IgD-negative memory B cell (primary cell): ENCODE measurements around the gene GABBR2. TPM values are rescaled to one million over a fixed set of nuclear protein-coding genes. Genes with fewer than 3 reads are reported as not detected.

Experiments used
- H3K27ac Mint-ChIP-seq, 3 donors: one replicate each; pipeline ENCODE4 v1.8.0; 2020 to 2022; ENCODE audit warnings: mild to moderate bottlenecking in 3 of 3, mixed read lengths in 3 of 3, moderate library complexity in 1 of 3
- H3K27me3 Mint-ChIP-seq: one replicate; pipeline ENCODE4 v1.8.0; 2021; ENCODE audit warnings: mixed read lengths
- H3K36me3 Mint-ChIP-seq: one replicate; pipeline ENCODE4 v1.8.0; 2020; ENCODE audit warnings: mild to moderate bottlenecking, mixed read lengths
- H3K4me1 Mint-ChIP-seq, 3 donors: one replicate each; pipeline ENCODE4 v1.8.0; 2020 to 2022; ENCODE audit warnings: mixed read lengths in 3 of 3, mild to moderate bottlenecking in 1 of 3
- H3K4me3 Mint-ChIP-seq, 4 donors: one replicate each; pipeline ENCODE4 v1.8.0; 2020 to 2022; ENCODE audit warnings: mild to moderate bottlenecking in 4 of 4, mixed read lengths in 4 of 4, moderate library complexity in 3 of 4
- H3K9me3 Mint-ChIP-seq, 3 donors: one replicate each; pipeline ENCODE4 v1.8.0; 2020 to 2021; ENCODE audit warnings: mixed read lengths in 3 of 3, mild to moderate bottlenecking in 1 of 3
- polyA plus RNA-seq: library from polyadenylated mRNA; unstranded; fragments of 300-500 nt; fragmentation: Illumina TruSeq; gene quantifications from one replicate; pipeline ENCODE4 v1.2.3, GENCODE V29; 2021

The GABBR2 gene
- polyA plus RNA-seq, 1 donor from 2014 or later: not detected

- H3K4me3 Mint-ChIP-seq: peak overlapping the region in 1 of 4 donors; percentile 48
- no peak overlapping the region for H3K27ac Mint-ChIP-seq
- H3K4me1 Mint-ChIP-seq: no peaks in the 10 kb centered on the region
- no peaks in the 10 kb centered on the region for H3K9me3 Mint-ChIP-seq
- H3K27me3 Mint-ChIP-seq: peaks cover 3% of the 10 kb centered on the region
- H3K36me3 Mint-ChIP-seq: no peaks in the 10 kb centered on the region
Observed at GRCh38 chr9:98558575-98558974, 150.2 kb downstream of the GABBR2 start.

DNA sequence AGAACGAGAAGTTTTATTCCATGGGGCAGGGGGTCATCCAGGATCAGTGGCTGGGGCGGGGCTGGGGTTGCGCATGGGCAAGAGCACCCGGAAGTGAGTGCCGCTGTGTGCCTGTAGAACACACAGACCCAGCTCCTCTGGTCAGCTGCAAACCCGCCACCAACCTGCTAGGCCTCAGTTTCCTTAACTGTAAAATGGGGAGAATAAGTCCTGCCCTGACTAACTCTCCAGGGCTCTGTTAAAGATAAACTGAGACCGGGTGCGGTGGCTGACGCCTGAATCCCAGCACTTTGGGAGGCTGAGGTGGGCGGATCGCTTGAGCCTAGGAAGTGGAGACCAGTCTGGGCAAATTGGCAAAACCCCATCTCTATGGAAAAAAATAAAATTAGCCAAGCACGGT lies 152.2 kb downstream of the GABBR2 start:
- Mint-ChIP-seq H3K9me3 (no peaks in the 10 kb centered on the region), H3K4me1 (no peaks in the 10 kb centered on the region), H3K27me3 (peaks cover 6% of the 10 kb centered on the region), H3K36me3 (no peaks in the 10 kb centered on the region), H3K4me3 (no peak overlapping the region), H3K27ac (no peak overlapping the region)

DNA sequence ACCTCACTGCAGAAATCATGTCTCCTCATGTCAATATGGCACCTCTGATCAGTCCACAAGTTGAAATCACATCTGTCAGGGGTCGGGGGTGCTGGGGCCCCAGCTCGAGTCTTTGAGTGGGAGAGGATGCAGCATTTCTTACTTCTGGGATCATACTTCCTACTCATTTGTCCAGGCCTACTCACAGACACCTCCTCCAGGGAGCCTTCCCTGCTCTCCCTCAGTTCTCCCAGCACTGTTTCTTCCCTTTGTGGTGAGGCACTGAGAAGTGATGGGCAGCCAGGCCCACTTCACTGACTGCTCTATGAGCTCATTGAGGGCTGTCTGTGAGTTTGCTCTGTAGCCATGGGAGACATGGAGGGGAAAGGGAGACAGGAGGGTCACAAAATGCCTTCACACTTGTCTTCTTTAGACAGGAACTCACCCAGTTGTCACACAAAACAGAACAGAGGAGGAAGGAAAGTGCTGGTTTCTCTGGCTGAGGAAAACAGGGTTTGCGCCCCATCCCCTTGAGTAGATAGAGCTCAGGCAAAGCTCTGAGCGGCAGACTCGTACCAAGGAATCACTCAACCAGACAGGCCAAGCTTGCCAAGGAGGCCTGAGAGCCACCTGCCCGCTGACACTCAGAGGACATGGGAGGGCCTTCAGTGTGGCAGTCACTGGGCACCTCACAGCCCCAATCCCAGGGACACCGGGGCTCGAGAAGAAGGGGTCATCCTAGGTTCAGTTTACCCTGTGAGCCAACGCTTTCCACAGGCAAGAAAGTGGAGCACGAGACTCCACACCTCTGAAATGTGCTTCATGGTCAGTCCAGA lies 152.9 kb downstream of the GABBR2 start:
- peaks cover 6% of the 10 kb centered on the region for H3K27me3 Mint-ChIP-seq
- H3K27ac Mint-ChIP-seq: peak overlapping the region in 1 of 3 donors; percentile 50
- no peaks in the 10 kb centered on the region for H3K9me3 Mint-ChIP-seq
- H3K4me1 Mint-ChIP-seq: no peaks in the 10 kb centered on the region
- peak overlapping the region in 1 of 4 donors; percentile 15 for H3K4me3 Mint-ChIP-seq
- no peaks in the 10 kb centered on the region for H3K36me3 Mint-ChIP-seq

GRCh38 chr9:98554752-98555151 lies 154.0 kb downstream of the GABBR2 start:
- no peak overlapping the region for H3K4me3 Mint-ChIP-seq

DNA sequence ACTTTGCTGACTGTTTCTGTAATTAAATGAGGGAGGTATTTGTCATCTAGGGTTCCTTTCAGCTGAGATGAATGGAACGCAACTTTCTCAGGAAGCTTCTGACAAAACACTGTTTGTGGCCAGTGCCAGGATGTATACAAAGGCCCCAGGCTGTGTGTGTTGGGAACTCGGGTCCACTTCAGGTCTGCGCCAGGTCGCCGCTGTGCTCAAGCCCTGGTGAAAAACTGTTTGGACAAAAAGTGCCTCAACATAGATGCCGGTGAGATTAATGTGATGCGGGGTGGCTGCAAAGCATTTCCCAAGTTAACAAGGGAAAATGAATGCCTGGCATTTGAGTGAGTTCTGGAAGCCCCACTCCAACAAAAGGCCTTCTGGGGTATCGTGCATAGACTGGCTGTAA lies 156.4 kb downstream of the GABBR2 start:
- no peak overlapping the region for H3K4me3 Mint-ChIP-seq
- H3K27ac Mint-ChIP-seq: no peak overlapping the region
- H3K27me3 Mint-ChIP-seq: peaks cover 9% of the 10 kb centered on the region
- H3K4me1 Mint-ChIP-seq: no peaks in the 10 kb centered on the region
- H3K9me3 Mint-ChIP-seq: no peaks in the 10 kb centered on the region
- H3K36me3 Mint-ChIP-seq: no peaks in the 10 kb centered on the region

More at GRCh38 chr9:98554752-98555151, 154.0 kb downstream of the GABBR2 start:
- Mint-ChIP-seq H3K36me3 (no peaks in the 10 kb centered on the region), H3K27ac (no peak overlapping the region), H3K4me1 (no peaks in the 10 kb centered on the region), H3K9me3 (no peaks in the 10 kb centered on the region), H3K27me3 (peaks cover 9% of the 10 kb centered on the region)

DNA sequence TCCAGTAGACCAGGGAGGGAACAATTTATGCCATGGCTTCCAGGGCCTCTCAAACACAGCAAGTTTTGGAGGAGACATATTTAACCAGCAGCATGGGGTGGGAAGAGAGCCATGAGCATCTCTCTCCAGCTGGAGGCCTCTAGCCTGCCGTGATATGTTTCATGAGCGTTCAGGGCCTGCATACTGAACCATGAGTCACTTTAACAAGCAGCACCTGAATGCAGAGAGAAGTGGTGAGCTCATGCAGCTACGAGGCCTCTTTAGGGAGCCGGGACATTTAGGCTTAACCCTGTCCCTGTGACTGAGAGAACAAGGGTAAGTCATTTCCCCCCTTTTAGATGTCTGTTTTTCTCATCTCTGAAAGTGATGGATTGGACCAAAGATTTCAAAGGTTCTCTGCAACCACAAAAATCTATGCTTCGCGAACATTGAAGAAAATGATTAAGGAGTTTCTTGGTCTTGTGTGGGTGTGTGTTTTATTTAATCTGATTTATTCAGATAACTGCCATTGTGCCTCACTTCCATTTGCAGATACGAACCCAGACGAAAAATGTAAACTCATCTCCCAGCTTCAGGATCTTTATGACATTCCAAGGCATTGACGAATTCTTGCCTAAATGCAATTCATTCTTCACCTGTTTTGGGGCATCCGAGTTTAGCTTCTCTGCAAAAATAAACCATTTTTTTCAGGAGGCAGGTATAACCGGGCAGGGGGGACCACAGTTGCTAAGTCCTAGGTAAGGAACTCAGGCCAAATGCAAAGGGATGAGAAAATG lies 157.0 kb downstream of the GABBR2 start:
- Mint-ChIP-seq H3K27me3 (peaks cover 9% of the 10 kb centered on the region), H3K4me1 (no peaks in the 10 kb centered on the region), H3K27ac (no peak overlapping the region), H3K9me3 (no peaks in the 10 kb centered on the region), H3K4me3 (no peak overlapping the region), H3K36me3 (no peaks in the 10 kb centered on the region)

DNA sequence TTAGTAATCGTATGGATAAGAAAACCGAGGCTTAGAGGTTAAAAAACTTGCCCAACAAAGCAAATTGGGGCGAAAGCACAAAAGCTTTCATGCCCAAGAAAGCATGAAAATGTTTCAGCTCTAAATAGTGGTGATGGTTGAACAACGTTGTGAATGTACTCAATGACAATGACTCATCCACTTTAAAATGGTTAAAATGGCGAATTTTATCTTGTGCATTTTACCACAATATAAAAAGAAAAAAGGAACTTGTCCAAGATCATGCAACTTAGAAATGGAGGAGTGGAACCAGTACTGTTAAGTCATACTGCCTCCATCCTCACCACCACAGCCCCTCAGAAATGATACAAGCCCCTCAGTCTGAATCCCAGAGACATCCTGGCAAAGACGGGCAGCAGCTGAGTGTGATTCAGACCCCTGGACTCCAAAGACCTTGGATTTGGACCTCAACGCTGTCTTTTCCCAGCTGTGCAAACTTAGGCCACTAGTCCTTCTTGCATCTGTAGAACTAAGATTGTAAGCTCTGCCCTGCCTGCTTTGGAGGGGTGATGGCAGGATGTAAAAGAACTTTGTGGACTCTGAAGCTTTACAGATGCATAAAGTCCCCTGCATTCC lies 158.4 kb downstream of the GABBR2 start:
- Mint-ChIP-seq H3K9me3 (no peaks in the 10 kb centered on the region), H3K4me3 (no peak overlapping the region), H3K4me1 (no peaks in the 10 kb centered on the region), H3K27me3 (peaks cover 9% of the 10 kb centered on the region), H3K27ac (no peak overlapping the region), H3K36me3 (peaks cover 2% of the 10 kb centered on the region)

DNA sequence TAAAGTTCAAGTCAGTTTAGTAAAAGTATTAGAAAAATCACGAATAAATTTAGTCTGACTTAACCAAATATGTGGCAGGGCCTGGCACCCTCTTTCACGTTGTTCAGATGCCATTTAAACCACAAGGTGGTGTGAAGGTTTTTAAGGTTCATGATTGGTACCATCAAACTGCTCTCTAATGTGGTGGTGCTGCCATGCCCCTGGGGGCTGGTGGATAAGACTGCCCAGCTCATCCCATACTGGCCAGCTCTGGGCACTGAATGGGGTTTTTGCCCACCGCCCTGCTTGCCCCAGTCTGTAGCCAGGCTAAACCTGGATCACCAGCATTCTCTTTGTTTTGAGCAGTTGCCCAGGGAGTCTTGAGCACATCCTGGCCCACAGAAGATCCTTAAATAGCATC lies 159.3 kb downstream of the GABBR2 start:
- peaks cover 9% of the 10 kb centered on the region for H3K27me3 Mint-ChIP-seq
- H3K4me1 Mint-ChIP-seq: no peaks in the 10 kb centered on the region

GRCh38 chr9:98547606-98548005 lies 161.1 kb downstream of the GABBR2 start:
- no peaks in the 10 kb centered on the region for H3K4me1 Mint-ChIP-seq
- no peak overlapping the region for H3K27ac Mint-ChIP-seq
- no peak overlapping the region for H3K4me3 Mint-ChIP-seq
- H3K9me3 Mint-ChIP-seq: no peaks in the 10 kb centered on the region
- peaks cover 3% of the 10 kb centered on the region for H3K27me3 Mint-ChIP-seq
- H3K36me3 Mint-ChIP-seq: peaks cover 2% of the 10 kb centered on the region

More for the DNA sequence above, 159.3 kb downstream of the GABBR2 start:
- Mint-ChIP-seq H3K36me3 (peaks cover 2% of the 10 kb centered on the region), H3K4me3 (no peak overlapping the region), H3K9me3 (no peaks in the 10 kb centered on the region), H3K27ac (no peak overlapping the region)

GRCh38 chr9:98545021-98545420 lies 163.7 kb downstream of the GABBR2 start:
- Mint-ChIP-seq H3K36me3 (peaks cover 2% of the 10 kb centered on the region), H3K27ac (no peak overlapping the region), H3K4me3 (no peak overlapping the region)

DNA sequence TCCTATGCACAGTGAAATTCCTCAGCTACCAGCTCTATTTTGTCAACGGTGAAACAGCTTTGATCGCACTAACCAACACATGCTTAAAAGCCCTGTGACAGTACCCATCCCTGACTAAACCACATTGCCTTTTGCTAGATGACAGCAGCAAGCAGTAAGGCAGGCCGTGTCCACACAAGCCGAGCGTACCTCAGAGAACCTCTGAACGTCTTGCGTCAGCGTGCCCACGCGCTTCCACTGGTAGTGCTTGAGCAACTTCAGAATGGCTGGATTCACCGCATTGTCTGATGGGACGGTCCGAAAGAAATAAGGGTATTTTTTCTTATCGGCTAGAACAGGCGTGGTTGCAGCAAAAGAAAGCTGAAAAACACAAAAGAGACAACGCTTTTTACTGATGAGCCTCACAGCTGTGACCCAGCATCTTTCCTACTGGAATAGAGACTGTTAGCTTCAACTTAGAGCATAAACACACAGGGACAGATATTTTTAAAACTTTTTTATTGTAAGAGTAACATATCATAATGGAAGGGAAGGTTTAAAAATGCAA lies 167.0 kb downstream of the GABBR2 start:
- Mint-ChIP-seq H3K36me3 (peaks cover 2% of the 10 kb centered on the region), H3K9me3 (no peaks in the 10 kb centered on the region), H3K27me3 (peaks cover 4% of the 10 kb centered on the region), H3K4me1 (no peaks in the 10 kb centered on the region), H3K4me3 (no peak overlapping the region), H3K27ac (no peak overlapping the region)

More at GRCh38 chr9:98545021-98545420, 163.7 kb downstream of the GABBR2 start:
- Mint-ChIP-seq H3K4me1 (no peaks in the 10 kb centered on the region), H3K9me3 (no peaks in the 10 kb centered on the region), H3K27me3 (peaks cover 2% of the 10 kb centered on the region)

DNA sequence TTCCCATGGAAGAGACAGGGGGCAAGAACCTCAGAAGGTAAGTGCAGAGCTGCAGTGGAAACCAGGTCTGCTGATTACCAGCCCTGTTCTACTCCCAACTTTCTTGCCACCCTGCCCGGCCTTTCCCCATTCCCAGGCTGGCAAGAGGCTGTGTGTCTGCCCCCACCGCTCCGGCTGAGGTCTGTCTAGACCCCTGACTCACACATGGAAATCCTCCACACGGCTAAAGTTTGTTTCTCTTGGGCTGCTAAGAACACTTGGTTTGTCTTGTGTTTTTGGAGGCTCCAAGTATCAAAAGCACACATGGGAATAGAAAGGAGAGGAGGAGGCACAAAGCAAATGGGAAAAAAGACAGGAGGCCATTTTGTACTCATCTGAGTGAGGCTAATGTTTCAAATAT lies 168.3 kb downstream of the GABBR2 start:
- Mint-ChIP-seq H3K27ac (no peak overlapping the region), H3K36me3 (no peaks in the 10 kb centered on the region), H3K9me3 (peaks cover 0 to 2% (median 0%) of the 10 kb centered on the region in 3 donors), H3K27me3 (peaks cover 5% of the 10 kb centered on the region), H3K4me1 (no peaks in the 10 kb centered on the region), H3K4me3 (no peak overlapping the region)

- Mint-ChIP-seq H3K27ac (no peak overlapping the region), H3K27me3 (peaks cover 5% of the 10 kb centered on the region), H3K9me3 (peaks cover 0 to 2% (median 0%) of the 10 kb centered on the region in 3 donors), H3K36me3 (no peaks in the 10 kb centered on the region), H3K4me1 (no peaks in the 10 kb centered on the region), H3K4me3 (no peak overlapping the region)
Observed at GRCh38 chr9:98539954-98540353, 168.8 kb downstream of the GABBR2 start.

- Mint-ChIP-seq H3K4me1 (no peaks in the 10 kb centered on the region), H3K36me3 (no peaks in the 10 kb centered on the region), H3K27ac (no peak overlapping the region)
Observed at GRCh38 chr9:98538626-98539031, 170.1 kb downstream of the GABBR2 start.

DNA sequence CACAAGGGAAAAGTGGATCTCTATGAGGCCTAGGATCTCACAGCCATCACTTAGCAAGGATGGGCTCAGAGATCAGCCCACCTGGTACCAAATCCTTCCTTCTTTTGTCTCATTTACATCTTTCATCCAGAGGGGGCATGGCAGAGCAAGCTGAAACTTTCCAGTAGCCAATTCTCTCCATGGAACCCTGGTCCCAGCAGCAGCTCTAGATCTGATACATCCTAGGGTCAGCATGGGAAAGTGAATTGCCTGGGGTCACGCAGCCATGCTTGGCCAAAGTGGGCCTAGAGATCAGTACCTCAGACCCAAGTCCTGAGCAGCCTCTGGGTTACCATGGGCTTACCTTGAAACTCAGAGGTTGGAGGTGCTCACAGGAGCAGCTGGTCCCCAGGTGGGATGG lies 170.5 kb downstream of the GABBR2 start:
- Mint-ChIP-seq H3K36me3 (no peaks in the 10 kb centered on the region), H3K27ac (no peak overlapping the region), H3K27me3 (peaks cover 5% of the 10 kb centered on the region), H3K4me1 (no peaks in the 10 kb centered on the region), H3K4me3 (no peak overlapping the region), H3K9me3 (peaks cover 0 to 2% (median 0%) of the 10 kb centered on the region in 3 donors)

More at GRCh38 chr9:98538626-98539031, 170.1 kb downstream of the GABBR2 start:
- H3K27me3 Mint-ChIP-seq: peaks cover 5% of the 10 kb centered on the region
- H3K4me3 Mint-ChIP-seq: no peak overlapping the region
- peaks cover 0 to 2% (median 0%) of the 10 kb centered on the region in 3 donors for H3K9me3 Mint-ChIP-seq
